ENCODE measurements around the gene CLDN16. TPM values are rescaled to one million over a fixed set of nuclear protein-coding genes. Genes with fewer than 3 reads are reported as not detected.
A peak's percentile ranks its signal among the peaks of the same experiment; 100 is the strongest.

CLDN16 gene
- polyA plus RNA-seq, 2 of the 4 experiments (the other 2 are of a cell fraction), result 0.21 to 0.66 TPM

- WGBS (ENCODE audit: missing lambda C conversion rate), result 28% methylated on average over 16 of the region's 16 CpGs
- H3K4me3 ChIP-seq, result no peak overlapping the region
- no peaks in the 10 kb centered on the region for H3K9me3 ChIP-seq
- H3K27ac ChIP-seq, result peak overlapping the region; percentile 32 to 60; a peak in 3 of 6 replicates
- FAIRE-seq (no peak), DNase-seq (ENCODE audit: low read depth in 1 of 2, low spot score in 1 of 2) (peak; percentile 21 to 78), ATAC-seq (peak; percentile 70 to 72; a peak in 5 of 6 replicates)
- H3K4me2 ChIP-seq, result peak overlapping the region; percentile 37
- TF ChIP-seq POLR2A (IDR thresholded peaks at IDR 0.05; ENCODE audit: low read length), result no peak
- no peak for TF ChIP-seq EP300 (IDR thresholded peaks at IDR 0.05)
- peak; percentile 65 to 68 for TF ChIP-seq RAD21 (conservative IDR thresholded peaks at IDR 0.05 in 1 of 2, IDR thresholded peaks at IDR 0.05 in 1 of 2)
- TF ChIP-seq BHLHE40 (IDR thresholded peaks at IDR 0.05; ENCODE audit: low read depth, low read length), result no peak
- TF ChIP-seq SMC3 (IDR thresholded peaks at IDR 0.05), result peak; percentile 75
- TF ChIP-seq, protein P1, sequence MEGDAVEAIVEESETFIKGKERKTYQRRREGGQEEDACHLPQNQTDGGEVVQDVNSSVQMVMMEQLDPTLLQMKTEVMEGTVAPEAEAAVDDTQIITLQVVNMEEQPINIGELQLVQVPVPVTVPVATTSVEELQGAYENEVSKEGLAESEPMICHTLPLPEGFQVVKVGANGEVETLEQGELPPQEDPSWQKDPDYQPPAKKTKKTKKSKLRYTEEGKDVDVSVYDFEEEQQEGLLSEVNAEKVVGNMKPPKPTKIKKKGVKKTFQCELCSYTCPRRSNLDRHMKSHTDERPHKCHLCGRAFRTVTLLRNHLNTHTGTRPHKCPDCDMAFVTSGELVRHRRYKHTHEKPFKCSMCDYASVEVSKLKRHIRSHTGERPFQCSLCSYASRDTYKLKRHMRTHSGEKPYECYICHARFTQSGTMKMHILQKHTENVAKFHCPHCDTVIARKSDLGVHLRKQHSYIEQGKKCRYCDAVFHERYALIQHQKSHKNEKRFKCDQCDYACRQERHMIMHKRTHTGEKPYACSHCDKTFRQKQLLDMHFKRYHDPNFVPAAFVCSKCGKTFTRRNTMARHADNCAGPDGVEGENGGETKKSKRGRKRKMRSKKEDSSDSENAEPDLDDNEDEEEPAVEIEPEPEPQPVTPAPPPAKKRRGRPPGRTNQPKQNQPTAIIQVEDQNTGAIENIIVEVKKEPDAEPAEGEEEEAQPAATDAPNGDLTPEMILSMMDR (IDR thresholded peaks at IDR 0.05), result peak; percentile 56; the same call in 2 of the 3 replicates
- no peak for TF ChIP-seq HOXB13 (CRISPR knock-in tag; IDR thresholded peaks at IDR 0.05; ENCODE audit: low read depth)
- 0 out of 2 replicates have a peak, but pooled peaks have one; percentile 15 for TF ChIP-seq SREBF2 (IDR thresholded peaks at IDR 0.05)
- no peak for TF ChIP-seq NPAS2 (CRISPR knock-in tag; IDR thresholded peaks at IDR 0.05; ENCODE audit: borderline replicate concordance)
- CTCF ChIA-PET, result interaction anchor here (0.6 to 3.2 kb wide), 17 partner anchors 10 to 465 kb away, joined by 3 to 28 read pairs (median 4); partner anchors contain the start of gene CLDN1
- POLR2A ChIA-PET, result interaction anchor here (1.0 to 1.4 kb wide), 2 partner anchors 38 to 103 kb away, joined by 3 to 5 read pairs; partner anchors contain the start of gene CLDN1
- H3K4me1 ChIP-seq, result peaks cover 3% of the 10 kb centered on the region; the same call in 1 of the 3 replicates
Measured at GRCh38 chr3:190424478-190425439, 36.8 kb downstream of the CLDN16 start.

DNA sequence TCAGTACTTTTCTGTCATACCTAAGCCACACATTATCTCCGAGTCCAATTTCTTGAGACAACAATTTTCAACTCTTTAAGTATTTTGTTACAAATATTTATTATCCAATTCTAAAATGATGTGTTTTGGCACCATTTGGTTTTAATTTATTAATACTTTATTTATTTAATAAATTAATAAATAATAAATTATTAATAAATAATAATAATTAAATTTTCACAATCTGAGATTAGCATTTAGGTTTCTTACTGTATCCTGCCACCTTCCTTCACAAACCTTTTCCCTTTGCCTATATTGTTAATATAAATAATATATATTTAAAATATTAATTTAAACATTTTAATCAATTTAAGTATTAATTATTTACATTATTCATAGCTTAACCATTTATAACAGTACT lies 37.9 kb downstream of the CLDN16 start:
- Histone ChIP-seq H3K4me3 (no peak overlapping the region), H3K9me3 (no peaks in the 10 kb centered on the region), H3K27ac (no peak overlapping the region), H3K4me2 (no peak overlapping the region), H3K4me1 (peaks cover 4% of the 10 kb centered on the region; the same call in 1 of the 3 replicates)
- CTCF ChIA-PET, result interaction anchor here (0.9 to 3.2 kb wide), 5 partner anchors 14 to 464 kb away, joined by 3 to 28 read pairs (median 3); partner anchors contain the start of gene CLDN1
- 95% methylated on average over 1 of the region's 1 CpG for WGBS (ENCODE audit: missing lambda C conversion rate)
- ATAC-seq (no peak), DNase-seq (ENCODE audit: low read depth in 1 of 2, low spot score in 1 of 2) (no peak), FAIRE-seq (no peak)
- TF ChIP-seq POLR2AphosphoS2 (conservative IDR thresholded peaks at IDR 0.05; ENCODE audit: low read length) (no peak), NR3C1 (IDR thresholded peaks at IDR 0.05) (no peak), HOXA7 (CRISPR knock-in tag; IDR thresholded peaks at IDR 0.05) (no peak), KDM5A (IDR thresholded peaks at IDR 0.05) (no peak), HES2 (IDR thresholded peaks at IDR 0.05) (no peak), POLR2A (IDR thresholded peaks at IDR 0.05; ENCODE audit: low read length) (no peak), RARB (CRISPR knock-in tag; IDR thresholded peaks at IDR 0.05) (no peak), ESRRA (IDR thresholded peaks at IDR 0.05; ENCODE audit: borderline replicate concordance, low read length) (no peak), KDM1A (IDR thresholded peaks at IDR 0.05; ENCODE audit: low read depth) (no peak), NFE2L2 (conservative IDR thresholded peaks at IDR 0.05; ENCODE audit: low read length) (no peak), FOSB (CRISPR knock-in tag; IDR thresholded peaks at IDR 0.05) (no peak), FOSL2 (IDR thresholded peaks at IDR 0.05) (no peak), FOSL2 (CRISPR knock-in tag; IDR thresholded peaks at IDR 0.05) (no peak), HMGXB4 (CRISPR knock-in tag; IDR thresholded peaks at IDR 0.05; ENCODE audit: borderline replicate concordance) (no peak)
- TF ChIP-seq, protein P2, sequence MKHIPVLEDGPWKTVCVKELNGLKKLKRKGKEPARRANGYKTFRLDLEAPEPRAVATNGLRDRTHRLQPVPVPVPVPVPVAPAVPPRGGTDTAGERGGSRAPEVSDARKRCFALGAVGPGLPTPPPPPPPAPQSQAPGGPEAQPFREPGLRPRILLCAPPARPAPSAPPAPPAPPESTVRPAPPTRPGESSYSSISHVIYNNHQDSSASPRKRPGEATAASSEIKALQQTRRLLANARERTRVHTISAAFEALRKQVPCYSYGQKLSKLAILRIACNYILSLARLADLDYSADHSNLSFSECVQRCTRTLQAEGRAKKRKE (CRISPR knock-in tag; IDR thresholded peaks at IDR 0.05; ENCODE audit: low read depth), result no peak
- POLR2A ChIA-PET, result interaction anchor here (1.2 kb wide), 1 partner anchor 109 kb away, joined by 3 read pairs; no protein-coding TSS in a partner anchor
